Measurements from ENCODE around the gene NPPC.
"Not testable (repeated sequence)": the region's sequence is repeated elsewhere in the genome, so short reads cannot be mapped to it uniquely, and the experiment has no call there.

Gene NPPC

DNA sequence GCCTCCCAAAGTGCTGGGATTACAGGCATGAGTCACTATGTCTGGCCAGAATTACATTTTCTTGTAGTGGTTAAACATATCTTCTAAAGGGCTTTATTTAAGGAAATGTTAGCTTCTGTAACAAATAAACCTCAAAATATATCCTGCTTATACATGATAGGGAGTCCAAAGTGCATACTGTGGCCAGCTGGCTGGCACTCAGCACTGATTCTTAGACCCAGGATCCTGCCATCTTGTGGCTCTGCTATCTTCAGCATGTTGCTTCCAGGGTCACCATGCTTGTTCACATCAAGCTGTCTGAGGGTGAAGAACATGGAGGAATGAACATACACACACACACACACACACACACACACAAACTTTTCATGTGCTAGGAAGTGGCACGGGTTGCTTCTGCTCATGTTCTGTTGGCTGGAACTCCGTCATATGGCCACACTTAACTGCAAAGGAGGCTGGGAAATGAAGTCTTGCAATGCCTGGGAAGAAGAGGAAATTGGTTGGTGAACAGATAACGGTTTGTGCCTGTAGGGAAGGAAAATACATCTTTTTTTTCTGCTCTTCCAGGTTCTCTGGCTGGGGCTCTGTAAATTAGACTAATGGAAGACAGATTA is 40.0 kb downstream of the NPPC start:
- no peak for DNase-seq (ENCODE audit: low read depth, low spot score)

DNA sequence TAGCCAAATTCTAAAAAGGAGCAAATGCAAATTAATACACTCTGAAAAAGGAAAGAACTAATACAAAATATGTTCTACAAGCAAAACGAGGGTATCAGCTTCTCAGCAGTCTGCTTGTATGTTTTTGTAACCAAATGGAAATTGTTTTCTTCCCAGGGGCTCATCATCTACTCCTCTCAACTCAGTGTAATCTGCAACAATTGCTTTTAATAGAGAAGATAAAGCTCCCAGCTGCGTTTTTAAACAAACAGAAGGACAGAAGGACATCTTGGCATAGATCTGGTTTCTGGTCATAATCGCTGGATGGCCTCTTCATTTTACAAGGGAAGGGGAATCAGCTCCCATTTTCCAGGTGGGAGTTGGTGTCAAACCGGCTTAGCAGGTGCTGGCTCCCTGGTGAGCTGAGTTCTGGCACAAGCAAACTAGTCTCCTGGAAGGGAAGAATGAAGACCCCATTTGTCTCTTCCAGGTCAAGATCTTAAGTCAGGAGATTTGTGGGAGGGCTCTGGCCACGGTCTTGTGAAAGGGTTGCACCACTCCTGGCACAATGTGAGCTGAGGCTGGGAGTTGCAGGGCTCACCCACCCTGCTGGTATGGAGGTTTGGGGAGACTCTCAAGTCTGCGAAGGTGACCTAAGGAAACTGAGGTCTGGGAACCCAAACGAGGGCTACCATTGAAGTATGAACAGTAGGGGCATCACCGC is 41.6 kb downstream of the NPPC start:
- DNase-seq (ENCODE audit: low read depth, low spot score): no peak

GRCh38 chr2:231883468-231883881 is 42.7 kb downstream of the NPPC start:
- no peak for DNase-seq (ENCODE audit: low read depth, low spot score)

DNA sequence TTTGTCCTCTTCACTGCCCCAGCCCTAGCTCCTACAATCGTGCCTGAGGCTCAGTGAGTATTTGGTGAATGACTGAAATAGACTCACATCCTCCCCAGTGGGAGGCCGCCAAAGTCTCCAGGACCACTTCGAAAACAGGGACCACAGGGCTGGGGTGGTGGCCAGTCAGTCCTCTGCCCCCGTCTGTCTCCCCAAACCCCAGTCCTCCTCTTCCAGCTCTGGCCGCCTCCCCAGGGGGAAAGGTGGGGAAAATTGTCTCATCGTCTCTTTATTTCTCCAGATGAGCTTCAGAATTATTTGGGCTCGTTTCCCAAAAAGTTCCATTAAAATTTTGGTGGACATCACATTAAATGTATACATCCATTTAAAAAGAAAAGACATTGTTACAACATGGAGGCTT is 43.5 kb downstream of the NPPC start:
- DNase-seq (ENCODE audit: low read depth, low spot score): no peak

DNA sequence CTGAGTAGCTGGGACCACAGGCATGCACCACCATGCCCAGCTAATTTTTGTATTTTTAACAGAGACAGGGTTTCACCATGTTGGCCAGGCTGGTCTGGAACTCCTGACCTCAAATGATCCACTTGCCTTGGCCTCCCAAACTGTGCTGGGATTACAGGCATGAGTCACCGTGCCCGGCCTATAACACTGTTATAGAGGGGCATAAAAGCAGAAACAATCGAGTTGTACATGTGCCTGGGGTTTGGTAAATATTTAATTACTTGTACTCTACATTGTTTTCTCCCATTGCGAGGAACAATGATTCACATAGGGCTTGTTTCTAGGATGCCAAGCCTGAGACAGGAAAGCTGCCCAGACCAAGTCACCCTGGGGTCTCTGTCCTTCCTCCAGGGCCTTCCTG is 45.8 kb downstream of the NPPC start:
- not testable (repeated sequence) for DNase-seq (ENCODE audit: low read depth, low spot score)

DNA sequence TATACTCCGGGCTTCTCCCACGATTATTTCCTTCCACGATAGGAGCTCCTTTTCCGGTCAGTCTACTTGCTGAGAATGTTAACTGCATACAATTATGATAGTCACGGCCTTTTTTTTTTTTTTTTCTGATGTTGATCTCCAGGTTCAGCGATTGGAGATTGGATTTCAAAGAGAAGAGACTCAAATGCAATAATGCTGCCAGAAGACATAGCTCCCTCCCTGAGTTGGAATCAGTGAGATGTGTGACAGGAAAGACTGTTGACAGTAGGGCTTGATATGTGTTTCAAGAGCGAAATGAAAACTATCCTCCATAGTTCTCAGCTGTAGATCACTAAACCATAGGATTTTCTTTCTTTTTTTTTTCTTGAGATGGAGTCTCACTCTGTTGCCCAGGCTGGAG is 47.0 kb downstream of the NPPC start:
- no peak for DNase-seq (ENCODE audit: low read depth, low spot score)

- DNase-seq (ENCODE audit: low read depth, low spot score): peak; percentile 52
Measured at GRCh38 chr2:231877533-231878456, 48.4 kb downstream of the NPPC start.

DNA sequence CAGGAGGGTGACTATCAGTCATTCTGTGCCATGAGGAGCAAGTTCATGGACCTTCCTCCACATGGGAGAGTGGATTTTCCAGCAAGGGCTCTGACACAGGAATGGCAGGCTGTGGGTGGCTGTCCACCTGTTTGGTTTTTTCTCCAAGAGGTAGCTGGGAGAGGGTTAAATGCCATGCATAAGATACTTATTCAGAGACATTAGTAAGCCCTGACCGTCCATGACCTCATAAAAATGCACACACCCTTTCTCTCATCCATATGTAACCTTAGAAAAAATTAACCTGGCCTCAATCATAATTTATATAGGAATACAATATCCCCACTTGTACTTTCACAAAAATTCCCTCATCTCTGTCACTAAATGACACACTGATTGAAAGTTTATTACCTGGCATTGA is 51.3 kb downstream of the NPPC start:
- no peak for DNase-seq (ENCODE audit: low read depth, low spot score)
